Measurements from ENCODE around the gene HECTD4. TPM values are rescaled to one million over a fixed set of nuclear protein-coding genes. Genes with fewer than 3 reads are reported as not detected.

Gene HECTD4
- total and polyA plus RNA-seq, 7 donors: 2.1 to 22.8 (median 14.6) TPM

GRCh38 chr12:112217647-112218046, 164.6 kb downstream of the HECTD4 start:
- Histone ChIP-seq H3K27ac (no peak overlapping the region), H3K27me3 (ENCODE audit: insufficient read depth in 3 of 3, low read length in 2 of 3) (no peaks in the 10 kb centered on the region), H3K36me3 (ENCODE audit: insufficient read depth in 1 of 2, low read depth in 1 of 2) (peaks cover 0 to 91% of the 10 kb centered on the region in 2 donors), H3K4me3 (no peak overlapping the region), H3K9me3 (no peaks in the 10 kb centered on the region), H3K4me1 (no peaks in the 10 kb centered on the region)
- no peak for DNase-seq
- no peak for TF ChIP-seq CTCF (IDR thresholded peaks at IDR 0.05)
- ATAC-seq: no peak
- intact Hi-C loops (cut with DNase I): loop anchor here in 1 of 2 donors (10.0 kb wide), 1 partner anchor 163 kb away; no protein-coding TSS in a partner anchor

- no peaks in the 10 kb centered on the region for H3K27me3 ChIP-seq (ENCODE audit: insufficient read depth in 3 of 3, low read length in 2 of 3)
- no peak overlapping the region for H3K4me3 ChIP-seq
- no peaks in the 10 kb centered on the region for H3K4me1 ChIP-seq
- intact Hi-C loops (cut with DNase I): loop anchor here in 1 of 2 donors (10.0 kb wide), 1 partner anchor 161 kb away; no protein-coding TSS in a partner anchor
- TF ChIP-seq CTCF (IDR thresholded peaks at IDR 0.05): no peak
- H3K27ac ChIP-seq: no peak overlapping the region
- ATAC-seq (no peak), DNase-seq (no peak)
- peaks cover 2 to 92% of the 10 kb centered on the region in 2 donors for H3K36me3 ChIP-seq (ENCODE audit: insufficient read depth in 1 of 2, low read depth in 1 of 2)
- no peaks in the 10 kb centered on the region for H3K9me3 ChIP-seq
- WGBS, 3 donors: 86 to 94% (median 93%) methylated on average over 7 of the region's 7 CpGs
Measured at GRCh38 chr12:112216223-112216622, 166.0 kb downstream of the HECTD4 start.

- no peak overlapping the region for H3K4me3 ChIP-seq
- intact Hi-C loops (cut with DNase I): loop anchor here in 1 of 2 donors (5.0 to 10.0 kb wide), 2 partner anchors 159 to 1183 kb away; no protein-coding TSS in a partner anchor
- no peak overlapping the region for H3K27ac ChIP-seq
- no peaks in the 10 kb centered on the region for H3K27me3 ChIP-seq (ENCODE audit: insufficient read depth in 3 of 3, low read length in 2 of 3)
- no peaks in the 10 kb centered on the region for H3K9me3 ChIP-seq
- WGBS, 3 donors: 84 to 87% (median 85%) methylated on average over 4 of the region's 4 CpGs
- H3K36me3 ChIP-seq (ENCODE audit: insufficient read depth in 1 of 2, low read depth in 1 of 2): peaks cover 2 to 96% of the 10 kb centered on the region in 2 donors
- ATAC-seq (no peak), DNase-seq (no peak)
- no peak for TF ChIP-seq CTCF (IDR thresholded peaks at IDR 0.05)
- H3K4me1 ChIP-seq: no peaks in the 10 kb centered on the region
Measured at GRCh38 chr12:112214064-112214463, 168.2 kb downstream of the HECTD4 start.

GRCh38 chr12:112208301-112208910, 173.8 kb downstream of the HECTD4 start:
- WGBS, 3 donors: 93 to 96% (median 94%) methylated on average over 7 of the region's 7 CpGs
- Histone ChIP-seq H3K9me3 (no peaks in the 10 kb centered on the region), H3K27me3 (ENCODE audit: insufficient read depth in 3 of 3, low read length in 2 of 3) (no peaks in the 10 kb centered on the region), H3K4me1 (no peaks in the 10 kb centered on the region), H3K36me3 (ENCODE audit: insufficient read depth in 1 of 2, low read depth in 1 of 2) (peaks cover 2 to 100% of the 10 kb centered on the region in 2 donors), H3K4me3 (no peak overlapping the region), H3K27ac (no peak overlapping the region)
- ATAC-seq (no peak), DNase-seq (no peak)
- no peak for TF ChIP-seq CTCF (IDR thresholded peaks at IDR 0.05)
- intact Hi-C loops (cut with DNase I): no loop called here

Measured in psoas muscle (tissue), 8 donors.